ENCODE data around the gene SUPT3H. TPM values are rescaled to one million over a fixed set of nuclear protein-coding genes. Genes with fewer than 3 reads are reported as not detected.

Gene SUPT3H
- total and polyA plus RNA-seq, 4 donors = 0.85 to 4.8 (median 2.4) TPM

GRCh38 chr6:45054610-45055009 lies 323.1 kb downstream of the SUPT3H start:
- H3K9me3 ChIP-seq (ENCODE audit: control insufficient read depth in 4 of 4, low read length in 3 of 4) = no peaks in the 10 kb centered on the region
- no peaks in the 10 kb centered on the region for H3K27me3 ChIP-seq (ENCODE audit: control insufficient read depth in 4 of 4, insufficient read depth in 4 of 4, low read length in 3 of 4)
- H3K27ac ChIP-seq (ENCODE audit: low read depth in 1 of 2, low read length in 2 of 2) = no peak overlapping the region
- TF ChIP-seq ZBTB33 (IDR thresholded peaks at IDR 0.05) = no peak
- TF ChIP-seq, protein P1, sequence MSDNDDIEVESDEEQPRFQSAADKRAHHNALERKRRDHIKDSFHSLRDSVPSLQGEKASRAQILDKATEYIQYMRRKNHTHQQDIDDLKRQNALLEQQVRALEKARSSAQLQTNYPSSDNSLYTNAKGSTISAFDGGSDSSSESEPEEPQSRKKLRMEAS (IDR thresholded peaks at IDR 0.05) = no peak
- no peak for TF ChIP-seq RAD21 (IDR thresholded peaks at IDR 0.05)
- no peak for TF ChIP-seq SP1 (IDR thresholded peaks at IDR 0.05)
- H3K4me3 ChIP-seq (ENCODE audit: low read depth in 1 of 3, low read length in 3 of 3) = no peak overlapping the region
- H3K9ac ChIP-seq (ENCODE audit: low read depth in 1 of 2, low read length in 2 of 2) = no peak overlapping the region
- no peaks in the 10 kb centered on the region for H3K4me1 ChIP-seq (ENCODE audit: control insufficient read depth in 4 of 4, insufficient read depth in 4 of 4, low read length in 3 of 4)
- DNase-seq (ENCODE audit: low spot score) = no peak
- H3K36me3 ChIP-seq (ENCODE audit: control insufficient read depth in 4 of 4, insufficient read depth in 3 of 4, low read depth in 1 of 4, low read length in 3 of 4) = no peaks in the 10 kb centered on the region
- WGBS = 68% methylated on average over 1 of the region's 1 CpG

DNA sequence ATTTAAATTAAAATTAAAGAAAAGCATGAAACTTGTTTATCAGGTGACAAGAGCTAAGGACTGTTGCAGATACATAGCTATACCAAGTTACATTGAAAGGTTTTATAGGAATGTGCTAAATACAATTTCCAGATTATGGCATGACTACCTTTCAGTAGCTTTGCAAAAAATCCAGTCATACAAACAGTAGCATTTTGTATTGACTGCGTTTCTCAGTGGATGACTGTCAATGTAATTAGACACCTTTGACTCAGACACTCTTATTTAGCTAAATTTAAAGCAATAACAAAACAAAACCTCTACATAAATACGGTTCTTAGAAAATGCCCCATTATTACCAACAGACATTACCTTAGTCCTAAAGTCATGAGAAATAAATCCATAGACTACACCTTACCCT lies 325.4 kb downstream of the SUPT3H start:
- WGBS = 97% methylated on average over 2 of the region's 2 CpGs
- Histone ChIP-seq H3K9me3 (ENCODE audit: control insufficient read depth in 4 of 4, low read length in 3 of 4) (no peaks in the 10 kb centered on the region), H3K4me1 (ENCODE audit: control insufficient read depth in 4 of 4, insufficient read depth in 4 of 4, low read length in 3 of 4) (no peaks in the 10 kb centered on the region), H3K4me3 (ENCODE audit: low read depth in 1 of 3, low read length in 3 of 3) (no peak overlapping the region), H3K27ac (ENCODE audit: low read depth in 1 of 2, low read length in 2 of 2) (no peak overlapping the region), H3K27me3 (ENCODE audit: control insufficient read depth in 4 of 4, insufficient read depth in 4 of 4, low read length in 3 of 4) (no peaks in the 10 kb centered on the region), H3K36me3 (ENCODE audit: control insufficient read depth in 4 of 4, insufficient read depth in 3 of 4, low read depth in 1 of 4, low read length in 3 of 4) (no peaks in the 10 kb centered on the region), H3K9ac (ENCODE audit: low read depth in 1 of 2, low read length in 2 of 2) (no peak overlapping the region)
- DNase-seq (ENCODE audit: low spot score) = no peak
- TF ChIP-seq GABPA (IDR thresholded peaks at IDR 0.05 in 1 of 2, conservative IDR thresholded peaks at IDR 0.05 in 1 of 2) = no peak
- TF ChIP-seq RXRA (IDR thresholded peaks at IDR 0.05) = no peak
- no peak for TF ChIP-seq SP1 (IDR thresholded peaks at IDR 0.05)
- TF ChIP-seq YY1 (IDR thresholded peaks at IDR 0.05) = no peak
- no peak for TF ChIP-seq EGR1 (IDR thresholded peaks at IDR 0.05; ENCODE audit: low read depth in 2 of 2)
- no peak for TF ChIP-seq RAD21 (IDR thresholded peaks at IDR 0.05)
- no peak for TF ChIP-seq HNF4A (conservative IDR thresholded peaks at IDR 0.05)
- no peak for TF ChIP-seq FOXA2 (IDR thresholded peaks at IDR 0.05)
- TF ChIP-seq ZBTB33 (IDR thresholded peaks at IDR 0.05) = no peak
- no peak for TF ChIP-seq ATF3 (IDR thresholded peaks at IDR 0.05)
- no peak for TF ChIP-seq NR2F2 (IDR thresholded peaks at IDR 0.05)
- no peak for TF ChIP-seq HNF4G (IDR thresholded peaks at IDR 0.05)

GRCh38 chr6:45049188-45049843 lies 328.4 kb downstream of the SUPT3H start:
- H3K4me1 ChIP-seq (ENCODE audit: control insufficient read depth in 4 of 4, insufficient read depth in 4 of 4, low read length in 3 of 4) = no peaks in the 10 kb centered on the region
- no peak for TF ChIP-seq JUND (IDR thresholded peaks at IDR 0.05)
- TF ChIP-seq EGR1 (IDR thresholded peaks at IDR 0.05; ENCODE audit: low read depth in 2 of 2) = no peak
- no peak for TF ChIP-seq SP1 (IDR thresholded peaks at IDR 0.05)
- TF ChIP-seq RXRA (IDR thresholded peaks at IDR 0.05) = no peak
- no peak for TF ChIP-seq ZBTB33 (IDR thresholded peaks at IDR 0.05)
- no peak for TF ChIP-seq HNF4G (IDR thresholded peaks at IDR 0.05)
- no peak for TF ChIP-seq FOXA2 (IDR thresholded peaks at IDR 0.05)
- TF ChIP-seq ATF3 (IDR thresholded peaks at IDR 0.05) = no peak
- no peak overlapping the region for H3K9ac ChIP-seq (ENCODE audit: low read depth in 1 of 2, low read length in 2 of 2)
- no peaks in the 10 kb centered on the region for H3K9me3 ChIP-seq (ENCODE audit: control insufficient read depth in 4 of 4, low read length in 3 of 4)
- WGBS = 93% methylated on average over 5 of the region's 5 CpGs
- no peaks in the 10 kb centered on the region for H3K27me3 ChIP-seq (ENCODE audit: control insufficient read depth in 4 of 4, insufficient read depth in 4 of 4, low read length in 3 of 4)
- no peaks in the 10 kb centered on the region for H3K36me3 ChIP-seq (ENCODE audit: control insufficient read depth in 4 of 4, insufficient read depth in 3 of 4, low read depth in 1 of 4, low read length in 3 of 4)
- no peak overlapping the region for H3K4me3 ChIP-seq (ENCODE audit: low read depth in 1 of 3, low read length in 3 of 3)
- DNase-seq (ENCODE audit: low spot score) = no peak
- no peak overlapping the region for H3K27ac ChIP-seq (ENCODE audit: low read depth in 1 of 2, low read length in 2 of 2)
